IMR-90 (cell line): ENCODE measurements around the gene C7orf25. TPM values are rescaled to one million over a fixed set of nuclear protein-coding genes. Genes with fewer than 3 reads are reported as not detected.

Experiments used
- ATAC-seq: fragments of 200-7000 bp; cut with Tn5 transposase; 2 replicates; pipeline ENCODE4 v1.9.1; 2020; ENCODE audit warnings: low read depth, mild to moderate bottlenecking, moderate library complexity
- BruUV-seq: library from RNA; stranded (reverse); fragments of 400-500 nt; replicated peaks from 2 replicates; lab custom pipeline; 2021; lab: Mats Ljungman, UMichigan
- CTCF ChIA-PET: fragments of 300-600 bp; formaldehyde crosslinking; extraction: SDS; loops from one replicate; lab custom pipeline; 2021; ENCODE audit warnings: antibody characterized with exemption; lab: Yijun Ruan, JAX
- POLR2A ChIA-PET: fragments of 300-600 bp; sonication (Branson Sonifier 250); formaldehyde crosslinking; loops from one replicate; lab custom pipeline; 2022; ENCODE audit warnings: antibody characterized with exemption; ENCODE audit not compliant: unreplicated experiment; lab: Charles Lee
- DNase-seq: peaks from one replicate; pipeline ENCODE4 v3.0.0; 2013
- H2AFZ ChIP-seq: replicated peaks from 2 replicates; pipeline ENCODE3; 2013; ENCODE audit warnings: low read length, mild to moderate bottlenecking; ENCODE audit not compliant: poor library complexity
- H2AK5ac ChIP-seq: 2 replicates; pipeline ENCODE4 v1.6.1; 2013; ENCODE audit warnings: low read depth, low read length, inconsistent platforms
- H2AK9ac ChIP-seq: replicated peaks from 2 replicates; pipeline ENCODE3; 2013; ENCODE audit warnings: mild to moderate bottlenecking, low read depth, low read length, moderate library complexity; ENCODE audit not compliant: poor library complexity
- H2BK120ac ChIP-seq: 2 replicates; pipeline ENCODE4 v1.6.1; 2013; ENCODE audit warnings: low read depth, low read length, inconsistent platforms
- H2BK15ac ChIP-seq: 3 replicates; pipeline ENCODE4 v1.6.1; 2013; ENCODE audit warnings: low read depth, low read length, inconsistent platforms
- H2BK20ac ChIP-seq: 2 replicates; pipeline ENCODE4 v1.6.1; 2013; ENCODE audit warnings: low read depth, mild to moderate bottlenecking, inconsistent platforms, low read length, moderate library complexity
- H2BK5ac ChIP-seq: 2 replicates; pipeline ENCODE4 v1.6.1; 2013; ENCODE audit warnings: mild to moderate bottlenecking, low read depth, low read length, inconsistent platforms; ENCODE audit not compliant: poor library complexity, severe bottlenecking
- H3K14ac ChIP-seq: replicated peaks from 2 replicates; pipeline ENCODE4 v1.6.1; 2013; ENCODE audit warnings: low read depth, low read length, inconsistent platforms
- H3K18ac ChIP-seq: 2 replicates; pipeline ENCODE4 v1.6.1; 2013; ENCODE audit warnings: low read depth, low read length, control low read depth
- H3K23ac ChIP-seq: 2 replicates; pipeline ENCODE4 v1.6.1; 2013; ENCODE audit warnings: low read depth, low read length, inconsistent platforms
- H3K27ac ChIP-seq: 2 replicates; pipeline ENCODE4 v1.5.1; 2013; ENCODE audit warnings: mild to moderate bottlenecking, control low read depth, low read length; ENCODE audit not compliant: insufficient read depth
- H3K27me3 ChIP-seq: 2 replicates; pipeline ENCODE4 v1.6.1; 2013; ENCODE audit warnings: low read length; ENCODE audit not compliant: control insufficient read depth, insufficient read depth
- H3K36me3 ChIP-seq: 2 replicates; pipeline ENCODE4 v1.6.1; 2013; ENCODE audit warnings: low read length, mixed read lengths; ENCODE audit not compliant: control insufficient read depth, insufficient read depth
- H3K4ac ChIP-seq: 2 replicates; pipeline ENCODE4 v1.6.1; 2013; ENCODE audit warnings: low read depth, low read length, inconsistent platforms
- H3K4me1 ChIP-seq: 2 replicates; pipeline ENCODE4 v1.6.1; 2013; ENCODE audit warnings: low read length, mixed read lengths; ENCODE audit not compliant: control insufficient read depth, insufficient read depth
- H3K4me2 ChIP-seq: 2 replicates; pipeline ENCODE4 v1.6.1; 2013; ENCODE audit warnings: low read depth, mild to moderate bottlenecking, control low read depth, low read length, moderate library complexity
- H3K4me3 ChIP-seq: 2 replicates; pipeline ENCODE4 v1.5.1; 2013; ENCODE audit warnings: low read depth, mild to moderate bottlenecking, control low read depth, low read length, moderate library complexity; ENCODE audit not compliant: insufficient read depth
- H3K56ac ChIP-seq: 2 replicates; pipeline ENCODE4 v1.6.1; 2013; ENCODE audit warnings: low read length, inconsistent platforms; ENCODE audit not compliant: insufficient read depth; ENCODE audit errors: extremely low read depth
- H3K79me1 ChIP-seq, 2 experiments: 2 replicates each; pipeline ENCODE4 v1.6.1; 2013; ENCODE audit warnings: low read length in 2 of 2, inconsistent platforms in 1 of 2, low read depth in 1 of 2
- H3K9ac ChIP-seq: 2 replicates; pipeline ENCODE4 v1.6.1; 2013; ENCODE audit warnings: low read depth, low read length, control low read depth
- H3K9me1 ChIP-seq: 2 replicates; pipeline ENCODE4 v1.6.1; 2013; ENCODE audit warnings: low read length, inconsistent platforms; ENCODE audit not compliant: insufficient read depth
- H3K9me3 ChIP-seq: 2 replicates; pipeline ENCODE4 v1.6.1; 2013; ENCODE audit warnings: low read length; ENCODE audit not compliant: control insufficient read depth, insufficient read depth
- H4K20me1 ChIP-seq: 2 replicates; pipeline ENCODE4 v1.6.1; 2013; ENCODE audit warnings: low read length, inconsistent platforms; ENCODE audit not compliant: insufficient read depth
- H4K5ac ChIP-seq: 2 replicates; pipeline ENCODE4 v1.6.1; 2013; ENCODE audit warnings: mild to moderate bottlenecking, low read depth, low read length, control low read depth
- H4K8ac ChIP-seq, 2 experiments: 2 replicates each; pipeline ENCODE4 v1.6.1; 2013; ENCODE audit warnings: low read depth in 2 of 2, low read length in 2 of 2, control low read depth in 1 of 2, inconsistent platforms in 1 of 2
- H4K91ac ChIP-seq: 2 replicates; pipeline ENCODE4 v1.6.1; 2013; ENCODE audit warnings: low read depth, low read length, inconsistent platforms; ENCODE audit not compliant: insufficient read depth
- BHLHE40 ChIP-seq: fragments of 150-350 bp; IDR thresholded peaks from 2 replicates; pipeline ENCODE4 v1.6.1; 2016; ENCODE audit warnings: mild to moderate bottlenecking, low read depth, low read length
- CEBPB ChIP-seq: IDR thresholded peaks from 2 replicates; pipeline ENCODE4 v1.6.1; 2012; ENCODE audit warnings: low read depth, low read length, improper control_type of control experiment
- CHD1 ChIP-seq: IDR thresholded peaks from 2 replicates; pipeline ENCODE4 v1.6.1; 2012; ENCODE audit warnings: low read depth, low read length, improper control_type of control experiment
- CTCF ChIP-seq: conservative IDR thresholded peaks from 2 replicates; pipeline ENCODE4 v1.5.1; 2012; ENCODE audit warnings: mild to moderate bottlenecking, low read depth, low read length, improper control_type of control experiment
- ELK1 ChIP-seq: fragments of 150-350 bp; IDR thresholded peaks from 2 replicates; pipeline ENCODE4 v1.6.1; 2016; ENCODE audit warnings: low read depth, mild to moderate bottlenecking, low read length, moderate library complexity, borderline replicate concordance
- FOS ChIP-seq: fragments of 150-350 bp; IDR thresholded peaks from 2 replicates; pipeline ENCODE4 v1.6.1; 2016; ENCODE audit warnings: low read depth, low read length
- MAFK ChIP-seq: IDR thresholded peaks from 2 replicates; pipeline ENCODE4 v1.6.1; 2012; ENCODE audit warnings: low read depth, low read length, improper control_type of control experiment
- MAZ ChIP-seq: IDR thresholded peaks from 2 replicates; pipeline ENCODE4 v1.6.1; 2012; ENCODE audit warnings: low read depth, mild to moderate bottlenecking, low read length, improper control_type of control experiment, moderate library complexity, borderline replicate concordance
- MXI1 ChIP-seq: IDR thresholded peaks from 2 replicates; pipeline ENCODE4 v1.6.1; 2012; ENCODE audit warnings: low read depth, mild to moderate bottlenecking, low read length, moderate library complexity, borderline replicate concordance
- NFE2L2 ChIP-seq: fragments of 150-350 bp; IDR thresholded peaks from 2 replicates; pipeline ENCODE4 v1.6.1; 2016; ENCODE audit warnings: low read depth, mild to moderate bottlenecking, low read length
- POLR2A ChIP-seq: IDR thresholded peaks from 2 replicates; pipeline ENCODE4 v1.6.1; 2012; ENCODE audit warnings: mild to moderate bottlenecking, low read depth, low read length
- RAD21 ChIP-seq: IDR thresholded peaks from 2 replicates; pipeline ENCODE4 v1.6.1; 2012; ENCODE audit warnings: low read length, improper control_type of control experiment
- RCOR1 ChIP-seq: IDR thresholded peaks from 2 replicates; pipeline ENCODE4 v1.6.1; 2012; ENCODE audit warnings: mild to moderate bottlenecking, low read length, improper control_type of control experiment; ENCODE audit not compliant: insufficient replicate concordance
- RFX5 ChIP-seq: IDR thresholded peaks from 2 replicates; pipeline ENCODE4 v1.8.0; 2012; ENCODE audit warnings: low read depth, mild to moderate bottlenecking, low read length, moderate library complexity
- SMC3 ChIP-seq: fragments of 150-350 bp; IDR thresholded peaks from 2 replicates; pipeline ENCODE4 v1.6.1; 2016; ENCODE audit warnings: low read depth, mild to moderate bottlenecking, antibody characterized with exemption, low read length, moderate library complexity
- USF2 ChIP-seq: fragments of 150-350 bp; IDR thresholded peaks from 2 replicates; pipeline ENCODE4 v1.6.1; 2017; ENCODE audit warnings: mild to moderate bottlenecking, antibody characterized with exemption, low read length, low read depth
- WGBS, 2 experiments: methylation state at CpG; one replicate each; pipeline versions ENCODE4 v1.1.5 to v1.1.7; 2013; ENCODE audit warnings: missing lambda C conversion rate in 2 of 2; ENCODE audit not compliant: insufficient read length in 1 of 2; ENCODE audit errors: extremely low coverage in 2 of 2; 5-methylcytosine and 5-hydroxymethylcytosine counted together
- dilution Hi-C: fragments of 300-500 bp; cut with HindIII; formaldehyde crosslinking; loops from one replicate; pipeline ENCODE4 v1.14.3; 2018; ENCODE audit warnings: low sequenced_read_pairs; ENCODE audit not compliant: unreplicated experiment
- in situ Hi-C: fragments of 300-500 bp; cut with MboI; formaldehyde crosslinking; loops from 3 replicates; pipeline ENCODE4 v1.14.3; 2019; ENCODE audit warnings: low sequenced_read_pairs, inconsistent platforms, mixed read lengths
- intact Hi-C: fragments of 100-400 bp; cut with micrococcal nuclease; formaldehyde crosslinking; loops from 2 replicates; pipeline ENCODE4 v1.10.0; 2022
- polyA plus RNA-seq, 3 experiments: library from polyadenylated mRNA; depleted of rRNA; stranded (reverse); fragments of >200 nt; gene quantifications; 2 replicates each; pipeline ENCODE4 v1.2.3, GENCODE V29; 2012; ENCODE audit warnings: low replicate concordance in 1 of 3
- total RNA-seq: library from RNA; depleted of rRNA; stranded (reverse); fragments of >200 nt; gene quantifications from 2 replicates; pipeline ENCODE4 v1.2.3, GENCODE V29; 2012

Gene C7orf25
- total and polyA plus RNA-seq, 2 of the 4 experiments (the other 2 are of a cell fraction), result 4.5 to 6.1 TPM

- dilution Hi-C loops (no loop called here), in situ Hi-C loops (no loop called here), intact Hi-C loops (no loop called here)
- TF ChIP-seq MAZ (no peak), CHD1 (no peak), CEBPB (no peak), RCOR1 (no peak), RAD21 (no peak), RFX5 (no peak), SMC3 (no peak), POLR2A (no peak), MXI1 (no peak), MAFK (no peak), NFE2L2 (no peak), ELK1 (no peak), CTCF (no peak), USF2 (no peak), BHLHE40 (no peak), FOS (no peak)
- no peak overlapping the region for H2BK5ac ChIP-seq
- ChIA-PET CTCF (interaction anchor here (0.6 kb wide), 1 partner anchor 1240 kb away, joined by 4 read pairs; no protein-coding TSS in a partner anchor), POLR2A (no interaction called here)
- no peak overlapping the region for H3K14ac ChIP-seq
- no peaks in the 10 kb centered on the region; the same call in none of the 2 replicates for H3K4me1 ChIP-seq
- H4K20me1 ChIP-seq, result no peaks in the 10 kb centered on the region; the same call in 1 of the 2 replicates
- H2BK15ac ChIP-seq, result no peak overlapping the region
- H3K18ac ChIP-seq, result no peak overlapping the region
- no peak overlapping the region for H4K5ac ChIP-seq
- H3K36me3 ChIP-seq, result peaks cover 3% of the 10 kb centered on the region
- H3K56ac ChIP-seq, result no peak overlapping the region
- ATAC-seq, result no peak
- H3K4me3 ChIP-seq, result no peak overlapping the region
- H2BK120ac ChIP-seq, result no peak overlapping the region
- H3K9me3 ChIP-seq, result no peaks in the 10 kb centered on the region
- H3K23ac ChIP-seq, result no peak overlapping the region
- WGBS, 2 experiments, result no CpG with 5 or more reads among the region's 1 CpG
- H2AFZ ChIP-seq, result no peak overlapping the region
- H4K8ac ChIP-seq, result no peak overlapping the region
- peaks cover 14 to 17% of the 10 kb centered on the region in 2 experiments for H3K79me1 ChIP-seq
- no peak overlapping the region for H3K27ac ChIP-seq
- H3K27me3 ChIP-seq, result no peaks in the 10 kb centered on the region; the same call in 1 of the 2 replicates
- no peak overlapping the region for H3K4me2 ChIP-seq
- H3K9ac ChIP-seq, result no peak overlapping the region
- no peak overlapping the region for H2AK9ac ChIP-seq
- H2BK20ac ChIP-seq, result no peak overlapping the region
- H2AK5ac ChIP-seq, result no peak overlapping the region
- no peak overlapping the region for H3K4ac ChIP-seq
- H3K9me1 ChIP-seq, result peaks cover 11% of the 10 kb centered on the region; the same call in 1 of the 2 replicates
- DNase-seq, result no peak
- H4K91ac ChIP-seq, result no peak overlapping the region
- no TSS peak for BruUV-seq
These were observed 5.7 kb downstream of the C7orf25 start for GRCh38 chr7:42906181-42906580.
